Epithelial cell of proximal tubule (primary cell): ENCODE data around the gene QPRT. TPM values are rescaled to one million over a fixed set of nuclear protein-coding genes. Genes with fewer than 3 reads are reported as not detected.
"Not testable (repeated sequence)": the region's sequence is repeated elsewhere in the genome, so short reads cannot be mapped to it uniquely, and the experiment has no call there.

ENCODE experiments used
- DNase-seq: peaks from one replicate; pipeline ENCODE4 v3.0.0-alpha.2; 2011; ENCODE audit warnings: low read depth
- H3K4me3 ChIP-seq: 2 replicates; pipeline ENCODE4 v1.5.1; 2011; ENCODE audit warnings: low read depth, mild to moderate bottlenecking, low read length
- total RNA-seq: library from RNA; depleted of rRNA; stranded (reverse); fragments of >200 nt; gene quantifications from 2 replicates; pipeline ENCODE4 v1.2.3, GENCODE V29; 2015
- TF ChIP-seq, protein P1 (sequence below): conservative IDR thresholded peaks from 2 replicates; pipeline ENCODE4 v1.5.1; 2012; ENCODE audit warnings: low read depth, mild to moderate bottlenecking, low read length

QPRT gene
- total RNA-seq, 1 donor from 2014 or later = 89.9 TPM

GRCh38 chr16:29663807-29664090 is 15.2 kb upstream of the QPRT start:
- no peak overlapping the region for H3K4me3 ChIP-seq
- TF ChIP-seq, protein P1, sequence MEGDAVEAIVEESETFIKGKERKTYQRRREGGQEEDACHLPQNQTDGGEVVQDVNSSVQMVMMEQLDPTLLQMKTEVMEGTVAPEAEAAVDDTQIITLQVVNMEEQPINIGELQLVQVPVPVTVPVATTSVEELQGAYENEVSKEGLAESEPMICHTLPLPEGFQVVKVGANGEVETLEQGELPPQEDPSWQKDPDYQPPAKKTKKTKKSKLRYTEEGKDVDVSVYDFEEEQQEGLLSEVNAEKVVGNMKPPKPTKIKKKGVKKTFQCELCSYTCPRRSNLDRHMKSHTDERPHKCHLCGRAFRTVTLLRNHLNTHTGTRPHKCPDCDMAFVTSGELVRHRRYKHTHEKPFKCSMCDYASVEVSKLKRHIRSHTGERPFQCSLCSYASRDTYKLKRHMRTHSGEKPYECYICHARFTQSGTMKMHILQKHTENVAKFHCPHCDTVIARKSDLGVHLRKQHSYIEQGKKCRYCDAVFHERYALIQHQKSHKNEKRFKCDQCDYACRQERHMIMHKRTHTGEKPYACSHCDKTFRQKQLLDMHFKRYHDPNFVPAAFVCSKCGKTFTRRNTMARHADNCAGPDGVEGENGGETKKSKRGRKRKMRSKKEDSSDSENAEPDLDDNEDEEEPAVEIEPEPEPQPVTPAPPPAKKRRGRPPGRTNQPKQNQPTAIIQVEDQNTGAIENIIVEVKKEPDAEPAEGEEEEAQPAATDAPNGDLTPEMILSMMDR = no peak
- DNase-seq = no peak

GRCh38 chr16:29664091-29664921 is 14.7 kb upstream of the QPRT start:
- TF ChIP-seq, protein P1 = no peak
- H3K4me3 ChIP-seq = no peak overlapping the region
- no peak for DNase-seq

GRCh38 chr16:29665294-29666077 is 13.5 kb upstream of the QPRT start:
- no peak overlapping the region for H3K4me3 ChIP-seq
- DNase-seq = no peak
- TF ChIP-seq, protein P1 = no peak

- H3K4me3 ChIP-seq, DNase-seq: not testable (repeated sequence)
These were observed 11.7 kb upstream of the QPRT start for GRCh38 chr16:29667322-29667610.

- TF ChIP-seq, protein P1 = no peak
- no peak for DNase-seq
- no peak overlapping the region for H3K4me3 ChIP-seq
These were observed 11.2 kb upstream of the QPRT start for GRCh38 chr16:29667755-29668154.

- DNase-seq = no peak
These were observed 10.7 kb upstream of the QPRT start for GRCh38 chr16:29668267-29668666.

DNA sequence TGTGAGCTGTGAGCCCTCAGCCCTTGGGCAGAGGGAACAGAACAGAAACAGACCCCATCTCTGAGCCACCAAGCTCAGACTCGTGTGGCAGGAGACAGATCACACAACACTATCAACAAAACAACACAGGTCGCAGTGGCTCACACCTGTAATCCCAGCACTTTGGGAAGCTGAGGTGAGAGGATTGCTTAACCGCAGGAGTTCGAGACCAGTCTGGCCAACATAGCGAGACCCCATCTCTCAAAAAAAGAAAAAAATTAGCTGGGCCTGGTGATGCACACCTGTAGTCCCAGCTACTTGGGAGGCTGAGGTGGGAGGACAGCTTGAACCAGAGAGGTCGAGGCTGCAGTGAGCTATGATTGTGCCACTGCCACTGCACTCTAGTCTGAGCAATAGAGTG is 5.5 kb upstream of the QPRT start:
- H3K4me3 ChIP-seq = no peak overlapping the region
- TF ChIP-seq, protein P1 = no peak
- DNase-seq = no peak

More at GRCh38 chr16:29668267-29668666, 10.7 kb upstream of the QPRT start:
- H3K4me3 ChIP-seq = no peak overlapping the region
- TF ChIP-seq, protein P1 = no peak
